Stomach (tissue), 9 donors: ENCODE measurements around the gene DOCK1. TPM values are rescaled to one million over a fixed set of nuclear protein-coding genes. Genes with fewer than 3 reads are reported as not detected.

Experiments
- DNase-seq, 2 donors: peaks; one replicate each; pipeline versions ENCODE4 v3.0.0 to v3.0.0-alpha.2; 2013 to 2019
- H3K27ac ChIP-seq, 5 donors: fragments of 200-600 bp in 4 of 5; sonication (generic) in 4 of 5; one replicate each; pipeline ENCODE4 v1.5.1; 2013 to 2019; ENCODE audit warnings: mild to moderate bottlenecking in 1 of 5, moderate library complexity in 1 of 5
- H3K27me3 ChIP-seq, 3 donors: fragments of 200-600 bp; sonication (generic); one replicate each; pipeline ENCODE4 v1.5.1; 2017 to 2019; ENCODE audit warnings: mixed run types in 1 of 3
- H3K36me3 ChIP-seq, 4 donors: fragments of 200-600 bp; sonication (generic); 1 replicate in 3 of 4; 2 replicates in 1 of 4; pipeline ENCODE4 v1.5.1; 2016 to 2019
- H3K4me1 ChIP-seq, 4 donors: fragments of 200-600 bp; sonication (generic); one replicate each; pipeline ENCODE4 v1.5.1; 2016 to 2019
- H3K4me3 ChIP-seq, 4 donors: fragments of 200-600 bp; sonication (generic) in 3 of 4; one replicate each; pipeline ENCODE4 v1.5.1; 2016 to 2019; ENCODE audit warnings: mild to moderate bottlenecking in 1 of 4
- H3K9me3 ChIP-seq, 4 donors: fragments of 200-600 bp; sonication (generic); one replicate each; pipeline ENCODE4 v1.5.1; 2016 to 2019
- CTCF ChIP-seq, 7 experiments: fragments of 450-650 bp in 4 of 7; fragments of 200-600 bp in 3 of 7; sonication (generic) in 3 of 7; IDR thresholded peaks; one replicate each; pipeline ENCODE4 v1.5.1; 2016 to 2019; ENCODE audit warnings: antibody characterized with exemption in 7 of 7, control low read depth in 2 of 7, mild to moderate bottlenecking in 1 of 7
- EP300 ChIP-seq: sonication (generic); formaldehyde crosslinking; IDR thresholded peaks from one replicate; pipeline ENCODE4 v1.6.1; 2017; ENCODE audit warnings: antibody characterized with exemption
- POLR2A ChIP-seq, 4 donors: fragments of 450-650 bp; IDR thresholded peaks; one replicate each; pipeline ENCODE4 v1.6.1; 2016; ENCODE audit warnings: antibody characterized with exemption in 4 of 4, control low read depth in 2 of 4, mild to moderate bottlenecking in 1 of 4, moderate library complexity in 1 of 4
- POLR2AphosphoS5 ChIP-seq, 3 donors: sonication (generic); formaldehyde crosslinking; IDR thresholded peaks; one replicate each; pipeline ENCODE4 v1.6.1; 2016; ENCODE audit warnings: antibody characterized with exemption in 3 of 3
- WGBS, 5 donors: extraction: QIAGEN DNeasy Blood & Tissue Kit in 3 of 5; methylation state at CpG; one replicate each; pipeline versions ENCODE4 v1.1.5 to v1.1.7; 2013 to 2018; 5-methylcytosine and 5-hydroxymethylcytosine counted together
- intact Hi-C: fragments of 100-400 bp; cut with DNase I; formaldehyde crosslinking; loops from one replicate; pipeline ENCODE4 v1.15.1; 2023; ENCODE audit warnings: low total_unique reads
- polyA plus RNA-seq, 3 donors: library from polyadenylated mRNA; stranded (reverse); fragments of 200-250 nt; gene quantifications; one replicate each; pipeline ENCODE4 v1.2.3, GENCODE V29; 2013
- total RNA-seq, 5 donors: library from RNA; depleted of rRNA; stranded (reverse); fragments of >200 nt; gene quantifications; one replicate each; pipeline versions ENCODE4 v1.1.0 to v1.2.3, GENCODE V29; 2014 to 2016
- donor health status: healthy with polysubstance abuse.
- donor health status: Bipolar disorder and iron deficiency.
- donor health status: healthy.

Gene DOCK1
- total and polyA plus RNA-seq, 8 donors = 8.4 to 114 (median 35.0) TPM

DNA sequence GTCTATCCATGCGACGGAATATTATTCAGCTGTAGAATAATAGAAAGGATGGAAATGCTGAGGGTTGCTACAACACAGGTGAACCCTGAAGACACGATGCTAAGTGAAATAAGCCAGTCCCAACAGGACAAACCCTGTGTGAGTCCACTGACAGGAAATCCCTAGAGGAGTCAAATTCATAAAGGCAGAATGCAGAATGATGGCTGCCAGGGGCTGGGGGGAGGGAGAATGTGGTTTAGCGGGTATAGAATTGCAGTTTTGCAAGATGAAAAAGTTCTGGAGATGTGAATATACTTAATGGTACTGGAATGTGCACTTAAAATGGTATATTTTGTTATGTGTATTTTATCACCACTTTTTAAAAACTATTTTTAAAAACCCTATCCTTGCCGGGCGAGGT lies 36.9 kb upstream of the DOCK1 start:
- H3K27ac ChIP-seq = no peak overlapping the region
- no peaks in the 10 kb centered on the region for H3K36me3 ChIP-seq
- H3K9me3 ChIP-seq = no peaks in the 10 kb centered on the region
- H3K4me3 ChIP-seq = no peak overlapping the region
- H3K27me3 ChIP-seq = no peaks in the 10 kb centered on the region
- 74 to 86% (median 81%) methylated on average over 6 of the region's 6 CpGs for WGBS, 5 donors
- TF ChIP-seq EP300 (no peak), CTCF (IDR thresholded peaks at IDR 0.05) (no peak), POLR2AphosphoS5 (IDR thresholded peaks at IDR 0.05) (no peak), POLR2A (IDR thresholded peaks at IDR 0.05) (no peak)
- DNase-seq = no peak
- intact Hi-C loops = no loop called here
- no peaks in the 10 kb centered on the region for H3K4me1 ChIP-seq

DNA sequence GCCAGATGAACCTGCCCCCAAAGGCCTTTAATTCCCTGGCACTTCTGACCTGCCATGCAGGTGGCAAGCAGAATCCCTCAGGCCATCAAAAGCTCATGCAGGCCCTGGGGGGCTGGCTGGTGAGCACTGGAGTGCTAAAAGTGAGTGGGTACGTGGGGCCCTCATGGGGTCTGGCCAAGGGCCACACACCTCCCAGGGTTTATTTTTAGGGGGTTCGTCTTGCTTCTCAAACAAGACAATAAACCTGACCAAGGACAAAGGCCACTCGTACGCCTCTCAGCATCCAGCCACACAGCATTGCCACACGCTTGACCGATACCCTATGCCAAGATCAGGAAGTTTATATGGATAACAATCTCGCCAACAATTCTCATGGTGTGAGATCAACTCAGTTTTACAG lies 33.1 kb upstream of the DOCK1 start:
- H3K9me3 ChIP-seq = no peaks in the 10 kb centered on the region
- no peaks in the 10 kb centered on the region for H3K4me1 ChIP-seq
- H3K27me3 ChIP-seq = no peaks in the 10 kb centered on the region
- TF ChIP-seq POLR2AphosphoS5 (IDR thresholded peaks at IDR 0.05) (no peak), POLR2A (IDR thresholded peaks at IDR 0.05) (no peak), EP300 (no peak), CTCF (IDR thresholded peaks at IDR 0.05) (no peak)
- no peak overlapping the region for H3K27ac ChIP-seq
- H3K4me3 ChIP-seq = no peak overlapping the region
- intact Hi-C loops = no loop called here
- no peak for DNase-seq
- no peaks in the 10 kb centered on the region for H3K36me3 ChIP-seq
- 70 to 88% (median 85%) methylated on average over 2 to 7 of the region's 7 CpGs for WGBS, 5 donors

- Histone ChIP-seq H3K27me3 (no peaks in the 10 kb centered on the region), H3K36me3 (no peaks in the 10 kb centered on the region), H3K27ac (no peak overlapping the region), H3K4me3 (no peak overlapping the region), H3K4me1 (no peaks in the 10 kb centered on the region), H3K9me3 (no peaks in the 10 kb centered on the region)
- no peak for TF ChIP-seq EP300
- no peak for TF ChIP-seq POLR2AphosphoS5 (IDR thresholded peaks at IDR 0.05)
- TF ChIP-seq POLR2A (IDR thresholded peaks at IDR 0.05) = no peak
- TF ChIP-seq CTCF (IDR thresholded peaks at IDR 0.05) = no peak
- no peak for DNase-seq
- WGBS, 5 donors = 35 to 65% (median 61%) methylated on average over 3 of the region's 3 CpGs
- intact Hi-C loops = no loop called here
Observed at GRCh38 chr10:126872768-126873167, 32.5 kb upstream of the DOCK1 start.

DNA sequence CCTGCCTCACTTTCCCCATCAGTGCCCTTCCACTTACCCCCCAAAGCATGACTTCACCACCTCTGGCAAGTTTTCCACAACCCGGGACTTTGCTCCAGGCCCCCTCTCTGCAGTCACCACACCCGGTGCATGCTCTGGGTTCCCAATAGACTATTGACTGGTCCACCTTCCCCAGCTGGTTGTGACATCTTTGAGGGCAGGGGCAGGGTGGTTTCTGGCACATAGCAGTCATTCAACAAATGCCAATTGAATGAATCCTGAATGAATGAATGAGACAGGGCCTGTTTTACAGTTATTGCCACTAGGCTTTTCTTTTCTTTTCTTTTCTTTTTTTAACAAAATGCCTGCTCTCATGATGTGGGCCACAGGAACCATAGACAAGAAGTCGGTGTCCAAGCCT lies 28.8 kb upstream of the DOCK1 start:
- DNase-seq = no peak
- Histone ChIP-seq H3K9me3 (no peaks in the 10 kb centered on the region), H3K4me1 (no peaks in the 10 kb centered on the region), H3K27ac (no peak overlapping the region), H3K27me3 (peaks cover 0 to 10% (median 0%) of the 10 kb centered on the region in 3 donors), H3K4me3 (no peak overlapping the region), H3K36me3 (no peaks in the 10 kb centered on the region)
- intact Hi-C loops = no loop called here
- WGBS, 5 donors = 80 to 87% (median 82%) methylated on average over 3 of the region's 3 CpGs
- TF ChIP-seq POLR2A (IDR thresholded peaks at IDR 0.05) (no peak), EP300 (no peak), CTCF (IDR thresholded peaks at IDR 0.05) (no peak), POLR2AphosphoS5 (IDR thresholded peaks at IDR 0.05) (no peak)
